CD14-positive monocyte (primary cell): ENCODE results near the gene NEK1. TPM values are rescaled to one million over a fixed set of nuclear protein-coding genes. Genes with fewer than 3 reads are reported as not detected.

Experiments
- DNase-seq, 3 donors: peaks; one replicate each; pipeline ENCODE4 v3.0.0-alpha.2; 2011 to 2022
- H2AFZ ChIP-seq: 2 replicates; pipeline ENCODE4 v1.6.0; 2012; ENCODE audit warnings: mild to moderate bottlenecking, low read depth, low read length, inconsistent platforms; ENCODE audit not compliant: insufficient read depth, poor library complexity, severe bottlenecking
- H3K27ac ChIP-seq, 2 donors: 1 replicate in 1 of 2; 2 replicates in 1 of 2; pipeline ENCODE4 v1.5.1; 2012 to 2013; ENCODE audit warnings: low read length in 2 of 2, control low read depth in 1 of 2, inconsistent platforms in 1 of 2, low read depth in 1 of 2, mild to moderate bottlenecking in 1 of 2
- H3K27me3 ChIP-seq, 2 donors: one replicate each; pipeline versions ENCODE4 v1.6.0 to v1.6.1; 2011 to 2013; ENCODE audit warnings: low read length in 2 of 2; ENCODE audit not compliant: control insufficient read depth in 2 of 2, insufficient read depth in 2 of 2
- H3K36me3 ChIP-seq, 2 donors: replicated peaks in 1 of 2; 1 replicate in 1 of 2; 2 replicates in 1 of 2; pipeline versions ENCODE4 v1.5.1 to v1.6.1; 2012 to 2013; ENCODE audit warnings: low read length in 2 of 2, control low read depth in 1 of 2, inconsistent platforms in 1 of 2, mild to moderate bottlenecking in 1 of 2; ENCODE audit not compliant: insufficient read depth in 2 of 2, control insufficient read depth in 1 of 2
- H3K4me1 ChIP-seq, 2 donors: 1 replicate in 1 of 2; 2 replicates in 1 of 2; pipeline versions ENCODE4 v1.5.1 to v1.6.1; 2012 to 2013; ENCODE audit warnings: low read length in 2 of 2, control low read depth in 1 of 2, inconsistent platforms in 1 of 2, mild to moderate bottlenecking in 1 of 2, moderate library complexity in 1 of 2; ENCODE audit not compliant: insufficient read depth in 2 of 2, control insufficient read depth in 1 of 2
- H3K4me2 ChIP-seq: replicated peaks from 2 replicates; pipeline ENCODE3; 2012; ENCODE audit warnings: low read length, moderate library complexity, mild to moderate bottlenecking; ENCODE audit not compliant: poor library complexity, severe bottlenecking; ENCODE audit errors: extremely low read depth
- H3K4me3 ChIP-seq, 3 experiments: fragments of 200-600 bp in 1 of 3; sonication (generic) in 1 of 3; replicated peaks in 1 of 3; 1 replicate in 2 of 3; 2 replicates in 1 of 3; pipeline ENCODE4 v1.5.1; 2011 to 2013; ENCODE audit warnings: low read length in 3 of 3, mild to moderate bottlenecking in 3 of 3, control low read depth in 2 of 3, low read depth in 2 of 3, inconsistent platforms in 1 of 3, moderate library complexity in 1 of 3
- H3K79me2 ChIP-seq: 2 replicates; pipeline ENCODE4 v1.6.0; 2012; ENCODE audit warnings: mild to moderate bottlenecking, control low read depth, inconsistent platforms, low read length, moderate library complexity; ENCODE audit not compliant: insufficient read depth
- H3K9ac ChIP-seq: 2 replicates; pipeline ENCODE4 v1.6.0; 2017; ENCODE audit warnings: low read length, mild to moderate bottlenecking; ENCODE audit not compliant: insufficient read depth, poor library complexity, severe bottlenecking
- H3K9me3 ChIP-seq, 2 donors: replicated peaks in 1 of 2; 1 replicate in 1 of 2; 2 replicates in 1 of 2; pipeline versions ENCODE4 v1.5.1 to v1.6.1; 2012 to 2013; ENCODE audit warnings: low read length in 2 of 2, control low read depth in 1 of 2; ENCODE audit not compliant: control insufficient read depth in 1 of 2, insufficient read depth in 1 of 2
- H4K20me1 ChIP-seq: 2 replicates; pipeline ENCODE4 v1.6.0; 2012; ENCODE audit warnings: mild to moderate bottlenecking, low read length, control low read depth, moderate library complexity; ENCODE audit not compliant: insufficient read depth
- H3K27ac Mint-ChIP-seq, 7 donors: one replicate each; pipeline ENCODE4 v1.8.0; 2020; ENCODE audit warnings: mild to moderate bottlenecking in 7 of 7, mixed read lengths in 7 of 7, moderate library complexity in 6 of 7, inconsistent platforms in 2 of 7
- H3K27me3 Mint-ChIP-seq, 3 donors: one replicate each; pipeline ENCODE4 v1.8.0; 2021 to 2022; ENCODE audit warnings: low read depth in 3 of 3, mild to moderate bottlenecking in 3 of 3, mixed read lengths in 3 of 3, moderate library complexity in 3 of 3, inconsistent platforms in 1 of 3
- H3K36me3 Mint-ChIP-seq, 2 donors: one replicate each; pipeline ENCODE4 v1.8.0; 2020; ENCODE audit warnings: mixed read lengths in 2 of 2, inconsistent platforms in 1 of 2, mild to moderate bottlenecking in 1 of 2
- H3K4me1 Mint-ChIP-seq: one replicate; pipeline ENCODE4 v1.8.0; 2020; ENCODE audit warnings: mild to moderate bottlenecking, mixed read lengths
- H3K4me3 Mint-ChIP-seq, 2 donors: one replicate each; pipeline ENCODE4 v1.8.0; 2020; ENCODE audit warnings: mild to moderate bottlenecking in 2 of 2, mixed read lengths in 2 of 2, moderate library complexity in 1 of 2
- H3K9me3 Mint-ChIP-seq, 7 donors: one replicate each; pipeline ENCODE4 v1.8.0; 2020 to 2022; ENCODE audit warnings: mixed read lengths in 7 of 7, mild to moderate bottlenecking in 6 of 7, moderate library complexity in 6 of 7, inconsistent platforms in 2 of 7
- CTCF ChIP-seq: fragments of 200-600 bp; IDR thresholded peaks from one replicate; pipeline ENCODE4 v1.8.0; 2022; ENCODE audit warnings: antibody characterized with exemption, mild to moderate bottlenecking
- WGBS: methylation state at CpG from one replicate; pipeline ENCODE4 v1.1.5; 2013; ENCODE audit warnings: missing lambda C conversion rate; ENCODE audit not compliant: insufficient coverage; 5-methylcytosine and 5-hydroxymethylcytosine counted together
- intact Hi-C, 2 donors: fragments of 100-400 bp; cut with micrococcal nuclease; formaldehyde crosslinking; loops; one replicate each; pipeline versions ENCODE4 v1.15.0 to v1.15.1; 2023
- polyA plus RNA-seq, 3 donors: library from polyadenylated mRNA; depleted of rRNA in 1 of 3; unstranded in 2 of 3; stranded (reverse) in 1 of 3; fragments of 300-500 nt in 2 of 3; fragments of >200 nt in 1 of 3; fragmentation: Illumina TruSeq in 2 of 3; gene quantifications; 1 replicate in 2 of 3; 2 replicates in 1 of 3; pipeline ENCODE4 v1.2.3, GENCODE V29; 2012 to 2021

NEK1 gene
- polyA plus RNA-seq, 3 donors = 1.9 to 5.5 (median 2.7) TPM

- no peak for TF ChIP-seq CTCF
- intact Hi-C loops = loop anchor here in 1 of 2 donors (10.0 kb wide), 1 partner anchor 450 kb away; no protein-coding TSS in a partner anchor
- no peaks in the 10 kb centered on the region for H4K20me1 ChIP-seq
- H3K36me3 ChIP-seq = no peaks in the 10 kb centered on the region
- H3K27ac Mint-ChIP-seq = no peak overlapping the region
- peaks cover 0 to 5% (median 3%) of the 10 kb centered on the region in 7 donors for H3K9me3 Mint-ChIP-seq
- no peaks in the 10 kb centered on the region for H3K4me1 ChIP-seq
- no peaks in the 10 kb centered on the region for H3K27me3 ChIP-seq
- no peak for DNase-seq
- H3K9me3 ChIP-seq = no peaks in the 10 kb centered on the region
- no peak overlapping the region for H2AFZ ChIP-seq
- no peak overlapping the region for H3K4me3 ChIP-seq
- 100% methylated on average over 2 of the region's 3 CpGs for WGBS
- H3K27ac ChIP-seq = no peak overlapping the region
- no peaks in the 10 kb centered on the region for H3K79me2 ChIP-seq
- no peak overlapping the region for H3K9ac ChIP-seq
- peaks cover 1% of the 10 kb centered on the region for H3K4me1 Mint-ChIP-seq
- H3K4me3 Mint-ChIP-seq = no peak overlapping the region
- H3K27me3 Mint-ChIP-seq = peaks cover 0 to 2% (median 0%) of the 10 kb centered on the region in 3 donors
- peaks cover 0 to 4% of the 10 kb centered on the region in 2 donors for H3K36me3 Mint-ChIP-seq
- no peak overlapping the region for H3K4me2 ChIP-seq
These were observed 127.9 kb downstream of the NEK1 start for GRCh38 chr4:169484485-169484884.

GRCh38 chr4:169464080-169464479 lies 148.3 kb downstream of the NEK1 start:
- TF ChIP-seq CTCF = no peak
- 90% methylated on average over 2 of the region's 3 CpGs for WGBS
- H3K9me3 Mint-ChIP-seq = peaks cover 3 to 13% (median 6%) of the 10 kb centered on the region in 7 donors
- H3K9me3 ChIP-seq = no peaks in the 10 kb centered on the region
- no peaks in the 10 kb centered on the region for H3K4me1 Mint-ChIP-seq
- no peak overlapping the region for H3K9ac ChIP-seq
- no peaks in the 10 kb centered on the region for H3K27me3 ChIP-seq
- H3K4me1 ChIP-seq = no peaks in the 10 kb centered on the region
- peaks cover 0 to 6% of the 10 kb centered on the region in 2 donors for H3K36me3 ChIP-seq
- no peak overlapping the region for H3K27ac Mint-ChIP-seq
- no peak overlapping the region for H3K4me3 ChIP-seq
- H4K20me1 ChIP-seq = no peaks in the 10 kb centered on the region
- H3K27ac ChIP-seq = no peak overlapping the region
- H3K4me3 Mint-ChIP-seq = no peak overlapping the region
- no peaks in the 10 kb centered on the region for H3K79me2 ChIP-seq
- DNase-seq = no peak
- intact Hi-C loops = no loop called here
- peaks cover 15 to 20% of the 10 kb centered on the region in 2 donors for H3K36me3 Mint-ChIP-seq
- H3K4me2 ChIP-seq = no peak overlapping the region
- no peak overlapping the region for H2AFZ ChIP-seq
- peaks cover 0 to 1% (median 0%) of the 10 kb centered on the region in 3 donors for H3K27me3 Mint-ChIP-seq
